ENCODE results near the gene SMIM28. TPM values are rescaled to one million over a fixed set of nuclear protein-coding genes. Genes with fewer than 3 reads are reported as not detected.

The SMIM28 gene
- total RNA-seq, 4 donors from 2014 or later: not detected

DNA sequence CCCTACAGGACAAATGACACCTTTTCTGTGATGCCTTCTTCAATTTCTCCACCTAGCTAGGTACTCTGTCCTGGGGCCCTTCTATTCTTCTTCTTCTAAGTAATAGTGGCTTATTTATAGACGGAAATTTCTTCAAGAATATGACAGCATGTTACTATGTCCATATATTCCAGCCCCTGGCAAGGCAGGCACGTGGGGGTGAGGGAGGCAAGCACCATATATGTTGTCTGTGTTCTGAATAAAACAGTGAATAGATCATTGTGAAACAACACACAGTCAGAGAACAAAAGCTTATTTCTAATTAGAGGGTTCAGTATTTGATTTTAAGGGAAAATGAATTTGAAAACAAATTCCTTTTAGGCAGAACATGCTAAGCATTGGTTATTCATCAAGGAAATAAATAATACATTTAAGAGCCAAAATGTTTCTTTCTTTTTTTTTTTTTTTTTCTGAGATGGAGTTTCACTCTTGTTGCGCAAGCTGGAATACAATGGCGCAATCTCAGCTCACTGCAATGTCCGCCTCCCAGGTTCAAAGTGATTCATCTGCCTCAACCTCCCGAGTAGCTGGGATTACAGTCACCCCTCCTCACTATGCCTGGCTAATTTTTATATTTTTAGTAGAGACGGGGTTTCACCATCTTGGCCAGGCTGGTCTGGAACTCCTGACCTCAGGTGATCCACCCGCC is 32.5 kb downstream of the SMIM28 start:
- Histone ChIP-seq H3K27me3 (no peaks in the 10 kb centered on the region), H3K9me3 (no peaks in the 10 kb centered on the region), H3K4me1 (peaks cover 0 to 3% of the 10 kb centered on the region in 2 donors), H3K27ac (no peak overlapping the region), H3K36me3 (peaks cover 62 to 67% of the 10 kb centered on the region in 2 donors), H3K4me3 (replicated peaks in 1 of 3) (no peak overlapping the region)
- no peak for DNase-seq
- 89 to 94% methylated on average over 8 of the region's 8 CpGs for WGBS, 2 donors
- TF ChIP-seq, protein P1, sequence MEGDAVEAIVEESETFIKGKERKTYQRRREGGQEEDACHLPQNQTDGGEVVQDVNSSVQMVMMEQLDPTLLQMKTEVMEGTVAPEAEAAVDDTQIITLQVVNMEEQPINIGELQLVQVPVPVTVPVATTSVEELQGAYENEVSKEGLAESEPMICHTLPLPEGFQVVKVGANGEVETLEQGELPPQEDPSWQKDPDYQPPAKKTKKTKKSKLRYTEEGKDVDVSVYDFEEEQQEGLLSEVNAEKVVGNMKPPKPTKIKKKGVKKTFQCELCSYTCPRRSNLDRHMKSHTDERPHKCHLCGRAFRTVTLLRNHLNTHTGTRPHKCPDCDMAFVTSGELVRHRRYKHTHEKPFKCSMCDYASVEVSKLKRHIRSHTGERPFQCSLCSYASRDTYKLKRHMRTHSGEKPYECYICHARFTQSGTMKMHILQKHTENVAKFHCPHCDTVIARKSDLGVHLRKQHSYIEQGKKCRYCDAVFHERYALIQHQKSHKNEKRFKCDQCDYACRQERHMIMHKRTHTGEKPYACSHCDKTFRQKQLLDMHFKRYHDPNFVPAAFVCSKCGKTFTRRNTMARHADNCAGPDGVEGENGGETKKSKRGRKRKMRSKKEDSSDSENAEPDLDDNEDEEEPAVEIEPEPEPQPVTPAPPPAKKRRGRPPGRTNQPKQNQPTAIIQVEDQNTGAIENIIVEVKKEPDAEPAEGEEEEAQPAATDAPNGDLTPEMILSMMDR (IDR thresholded peaks at IDR 0.05): no peak
- no peak for TF ChIP-seq POLR2A (IDR thresholded peaks at IDR 0.05)
- intact Hi-C loops (cut with DNase I): no loop called here

DNA sequence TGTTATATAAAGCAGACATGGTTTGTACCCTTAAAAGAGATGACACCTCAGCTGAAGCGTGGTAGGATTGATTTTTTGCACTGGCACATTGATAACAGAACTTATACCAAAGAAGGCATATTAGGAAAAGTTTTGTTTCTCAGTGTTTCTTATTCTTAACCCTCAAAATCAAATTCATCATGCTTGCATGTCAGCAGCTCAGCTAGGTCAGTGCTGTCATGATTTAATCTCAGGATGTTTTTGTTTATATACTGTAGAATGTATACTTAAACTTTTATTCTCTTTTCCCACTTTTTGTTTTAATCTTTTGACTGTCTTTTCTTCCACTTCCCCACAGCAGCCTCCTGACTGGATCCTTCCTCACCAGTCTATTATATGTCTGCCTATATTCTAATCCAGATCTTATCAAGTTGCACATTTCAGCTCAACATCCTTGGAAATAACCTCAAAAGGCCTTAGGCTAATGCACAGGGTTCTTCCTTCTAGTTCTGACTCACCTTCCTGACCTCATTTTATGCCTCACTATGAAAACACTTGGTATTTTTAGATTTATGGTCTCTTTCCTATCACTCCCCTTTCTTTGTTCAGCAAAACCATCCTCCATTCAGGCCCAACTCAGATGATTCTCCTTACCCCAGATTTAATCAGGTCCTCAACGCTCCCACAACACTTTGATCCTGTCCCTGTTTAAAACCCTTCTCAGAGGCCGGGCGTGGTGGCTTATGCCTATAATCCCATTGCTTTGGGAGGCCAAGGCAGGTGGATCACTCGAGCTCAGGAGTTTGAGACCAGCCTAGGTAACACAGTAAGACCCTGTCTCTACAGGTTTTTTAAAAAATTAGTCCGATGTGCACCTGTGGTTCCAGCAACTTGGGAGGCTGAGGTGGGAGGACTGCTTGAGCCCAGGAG is 33.5 kb downstream of the SMIM28 start:
- Histone ChIP-seq H3K4me1 (no peaks in the 10 kb centered on the region), H3K9me3 (no peaks in the 10 kb centered on the region), H3K36me3 (peaks cover 57 to 67% of the 10 kb centered on the region in 2 donors), H3K4me3 (replicated peaks in 1 of 3) (no peak overlapping the region), H3K27ac (no peak overlapping the region), H3K27me3 (no peaks in the 10 kb centered on the region)
- no peak for TF ChIP-seq POLR2A (IDR thresholded peaks at IDR 0.05)
- TF ChIP-seq, protein P1 (IDR thresholded peaks at IDR 0.05): no peak
- WGBS, 2 donors: 92 to 94% methylated on average over 6 of the region's 6 CpGs
- DNase-seq: no peak
- intact Hi-C loops (cut with DNase I): no loop called here

DNA sequence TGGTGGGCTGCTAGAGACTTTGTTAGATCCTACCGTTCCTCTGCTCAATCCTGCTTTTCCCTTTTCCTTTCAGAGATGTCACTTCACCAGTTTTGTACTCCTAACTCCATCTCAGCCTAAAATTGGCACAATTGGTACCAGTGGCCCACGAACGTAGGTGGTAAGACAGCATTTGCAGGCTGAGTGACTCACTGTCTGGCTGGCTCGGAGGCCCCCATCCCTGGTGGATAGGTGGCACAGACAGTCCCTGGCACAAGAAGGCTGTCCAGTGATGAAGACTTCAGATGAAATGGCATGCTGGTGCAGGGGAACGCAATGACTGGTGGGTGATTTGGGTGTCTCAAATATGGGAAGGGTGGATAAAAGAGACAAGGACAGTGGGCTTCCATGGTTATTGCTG is 37.4 kb downstream of the SMIM28 start:
- Histone ChIP-seq H3K27ac (no peak overlapping the region), H3K36me3 (peaks cover 25 to 32% of the 10 kb centered on the region in 2 donors), H3K4me3 (replicated peaks in 1 of 3) (no peak overlapping the region), H3K9me3 (no peaks in the 10 kb centered on the region), H3K4me1 (no peaks in the 10 kb centered on the region), H3K27me3 (no peaks in the 10 kb centered on the region)
- intact Hi-C loops (cut with DNase I): no loop called here
- DNase-seq: no peak
- 91 to 92% methylated on average over 5 of the region's 5 CpGs for WGBS, 2 donors
- TF ChIP-seq POLR2A (IDR thresholded peaks at IDR 0.05): no peak
- TF ChIP-seq, protein P1 (IDR thresholded peaks at IDR 0.05): no peak

- 94% methylated on average over 4 of the region's 4 CpGs for WGBS, 2 donors
- no peak for TF ChIP-seq POLR2A (IDR thresholded peaks at IDR 0.05)
- TF ChIP-seq, protein P1 (IDR thresholded peaks at IDR 0.05): no peak
- Histone ChIP-seq H3K27me3 (no peaks in the 10 kb centered on the region), H3K4me1 (no peaks in the 10 kb centered on the region), H3K27ac (no peak overlapping the region), H3K36me3 (peaks cover 25 to 28% of the 10 kb centered on the region in 2 donors), H3K9me3 (no peaks in the 10 kb centered on the region), H3K4me3 (replicated peaks in 1 of 3) (no peak overlapping the region)
- no peak for DNase-seq
- intact Hi-C loops (cut with DNase I): no loop called here
Measured at GRCh38 chr6:138416206-138416605, 38.5 kb downstream of the SMIM28 start.
